ENCODE data around the gene CTSE.
"Not testable (repeated sequence)": the region's sequence is repeated elsewhere in the genome, so short reads cannot be mapped to it uniquely, and the experiment has no call there.

CTSE gene

GRCh38 chr1:206062464-206062863, 38.8 kb upstream of the CTSE start:
- no peak overlapping the region for H3K4me3 ChIP-seq (ENCODE audit: low read depth, low read length)
- DNase-seq (ENCODE audit: low read depth, low spot score) = no peak
- TF ChIP-seq CTCF (IDR thresholded peaks at IDR 0.05; ENCODE audit: low read depth, low read length) = no peak
- in situ Hi-C loops (cut with HindIII; ENCODE audit: low sequenced_read_pairs) = no loop called here

- TF ChIP-seq CTCF (IDR thresholded peaks at IDR 0.05; ENCODE audit: low read depth, low read length) = no peak
- no peak overlapping the region for H3K4me3 ChIP-seq (ENCODE audit: low read depth, low read length)
- in situ Hi-C loops (cut with HindIII; ENCODE audit: low sequenced_read_pairs) = no loop called here
- no peak for DNase-seq (ENCODE audit: low read depth, low spot score)
These were observed 37.1 kb upstream of the CTSE start for GRCh38 chr1:206060844-206061243.

GRCh38 chr1:206059355-206059915, 35.7 kb upstream of the CTSE start:
- no peak for DNase-seq (ENCODE audit: low read depth, low spot score)
- in situ Hi-C loops (cut with HindIII; ENCODE audit: low sequenced_read_pairs) = no loop called here
- TF ChIP-seq CTCF (IDR thresholded peaks at IDR 0.05; ENCODE audit: low read depth, low read length) = no peak
- no peak overlapping the region for H3K4me3 ChIP-seq (ENCODE audit: low read depth, low read length)

- in situ Hi-C loops (cut with HindIII; ENCODE audit: low sequenced_read_pairs) = no loop called here
- DNase-seq (ENCODE audit: low read depth, low spot score) = no peak
- no peak for TF ChIP-seq CTCF (IDR thresholded peaks at IDR 0.05; ENCODE audit: low read depth, low read length)
- no peak overlapping the region for H3K4me3 ChIP-seq (ENCODE audit: low read depth, low read length)
These were observed 35.2 kb upstream of the CTSE start for GRCh38 chr1:206058927-206059292.

- in situ Hi-C loops (cut with HindIII; ENCODE audit: low sequenced_read_pairs); H3K4me3 ChIP-seq (ENCODE audit: low read depth, low read length); DNase-seq (ENCODE audit: low read depth, low spot score): not testable (repeated sequence)
These were observed 34.7 kb upstream of the CTSE start for GRCh38 chr1:206058289-206058926.

GRCh38 chr1:206055639-206056323, 32.1 kb upstream of the CTSE start:
- in situ Hi-C loops (cut with HindIII; ENCODE audit: low sequenced_read_pairs); H3K4me3 ChIP-seq (ENCODE audit: low read depth, low read length); DNase-seq (ENCODE audit: low read depth, low spot score): not testable (repeated sequence)

- H3K4me3 ChIP-seq (ENCODE audit: low read depth, low read length); in situ Hi-C loops (cut with HindIII; ENCODE audit: low sequenced_read_pairs); DNase-seq (ENCODE audit: low read depth, low spot score): not testable (repeated sequence)
These were observed 31.5 kb upstream of the CTSE start for GRCh38 chr1:206055069-206055625.

GRCh38 chr1:206053616-206054015, 29.9 kb upstream of the CTSE start:
- H3K4me3 ChIP-seq (ENCODE audit: low read depth, low read length); DNase-seq (ENCODE audit: low read depth, low spot score); in situ Hi-C loops (cut with HindIII; ENCODE audit: low sequenced_read_pairs): not testable (repeated sequence)

GRCh38 chr1:206052919-206053610, 29.4 kb upstream of the CTSE start, which contains the start of gene RHEX:
RHEX (plus strand) TSS chr1:206053173; CDS start chr1:206097829, 44,656 bp downstream.
- in situ Hi-C loops (cut with HindIII; ENCODE audit: low sequenced_read_pairs); H3K4me3 ChIP-seq (ENCODE audit: low read depth, low read length); DNase-seq (ENCODE audit: low read depth, low spot score): not testable (repeated sequence)

GRCh38 chr1:206052231-206052865, 28.7 kb upstream of the CTSE start:
- in situ Hi-C loops (cut with HindIII; ENCODE audit: low sequenced_read_pairs); H3K4me3 ChIP-seq (ENCODE audit: low read depth, low read length); DNase-seq (ENCODE audit: low read depth, low spot score): not testable (repeated sequence)

Measured in astrocyte of the spinal cord (primary cell).